Activated T-cell treated with anti-CD3 and anti-CD28 coated beads for 48 hours (primary cell): ENCODE data around the gene ABHD6.
A peak's percentile ranks its signal among the peaks of the same experiment; 100 is the strongest.
"Not testable (repeated sequence)": the region's sequence is repeated elsewhere in the genome, so short reads cannot be mapped to it uniquely, and the experiment has no call there.

Experiments
- DNase-seq: peaks from one replicate; pipeline ENCODE4 v3.0.0-alpha.2; 2020; ENCODE audit warnings: low read depth

Gene ABHD6

GRCh38 chr3:58237238-58237940 is at the start of gene ABHD6:
Gene ABHD6, plus strand, starts transcription at chr3:58237792. Its CDS starts 18,795 bp downstream, at chr3:58256587.
- peak; percentile 83 for DNase-seq

GRCh38 chr3:58188173-58188564 is 49.4 kb upstream of the ABHD6 start:
- no peak for DNase-seq

GRCh38 chr3:58188921-58189451 is 48.6 kb upstream of the ABHD6 start:
- no peak for DNase-seq

GRCh38 chr3:58189691-58190090 is 47.9 kb upstream of the ABHD6 start:
- no peak for DNase-seq

- DNase-seq: no peak
Observed at GRCh38 chr3:58190291-58190690, 47.3 kb upstream of the ABHD6 start.

- DNase-seq: no peak
Observed at GRCh38 chr3:58190882-58191281, 46.7 kb upstream of the ABHD6 start.

GRCh38 chr3:58191361-58191991 is 46.1 kb upstream of the ABHD6 start:
- no peak for DNase-seq

- DNase-seq: no peak
Observed at GRCh38 chr3:58192069-58192468, 45.5 kb upstream of the ABHD6 start.

GRCh38 chr3:58193682-58194407 is 43.7 kb upstream of the ABHD6 start:
- no peak for DNase-seq

GRCh38 chr3:58197588-58197987 is 40.0 kb upstream of the ABHD6 start:
- DNase-seq: no peak

GRCh38 chr3:58198362-58198761 is 39.2 kb upstream of the ABHD6 start:
- DNase-seq: no peak

- no peak for DNase-seq
Observed at GRCh38 chr3:58198804-58199203, 38.8 kb upstream of the ABHD6 start.

GRCh38 chr3:58200121-58200709 is 37.4 kb upstream of the ABHD6 start:
- DNase-seq: no peak

GRCh38 chr3:58200846-58201355 is 36.7 kb upstream of the ABHD6 start:
- DNase-seq: no peak

GRCh38 chr3:58201451-58201850 is 36.1 kb upstream of the ABHD6 start:
- not testable (repeated sequence) for DNase-seq

GRCh38 chr3:58202917-58203360 is 34.7 kb upstream of the ABHD6 start:
- no peak for DNase-seq

- DNase-seq: no peak
Observed at GRCh38 chr3:58203541-58203940, 34.1 kb upstream of the ABHD6 start.

- no peak for DNase-seq
Observed at GRCh38 chr3:58204720-58205119, 32.9 kb upstream of the ABHD6 start.

GRCh38 chr3:58205981-58206380 is 31.6 kb upstream of the ABHD6 start:
- DNase-seq: no peak

- DNase-seq: peak; percentile 24
Observed at GRCh38 chr3:58206406-58207011, 31.1 kb upstream of the ABHD6 start.

GRCh38 chr3:58207954-58208353 is 29.6 kb upstream of the ABHD6 start:
- no peak for DNase-seq

GRCh38 chr3:58209933-58210332 is 27.7 kb upstream of the ABHD6 start:
- DNase-seq: no peak
